ENCODE data around the gene SIM2.

SIM2 gene

GRCh38 chr21:36693489-36694030 lies 5.4 kb upstream of the SIM2 start:
- Histone ChIP-seq H3K27ac (replicated peaks) (no peak overlapping the region), H3K4me3 (replicated peaks; ENCODE audit: insufficient read depth, low read length) (no peak overlapping the region), H3K27me3 (ENCODE audit: insufficient read depth, poor library complexity, severe bottlenecking) (peaks cover 80% of the 10 kb centered on the region)
- no peak for DNase-seq (ENCODE audit: low read depth in 1 of 2, low spot score in 1 of 2)
- TF ChIP-seq REST (IDR thresholded peaks at IDR 0.05; ENCODE audit: insufficient replicate concordance, low read depth) (no peak), SPI1 (IDR thresholded peaks at IDR 0.05; ENCODE audit: borderline replicate concordance, low read depth) (no peak), GABPA (IDR thresholded peaks at IDR 0.05; ENCODE audit: low read depth) (no peak), CTCF (IDR thresholded peaks at IDR 0.05; ENCODE audit: insufficient read depth, low read length) (no peak), POLR2AphosphoS5 (IDR thresholded peaks at IDR 0.05; ENCODE audit: low read depth) (no peak)

GRCh38 chr21:36694031-36694515 lies 4.8 kb upstream of the SIM2 start:
- peaks cover 82% of the 10 kb centered on the region for H3K27me3 ChIP-seq (ENCODE audit: insufficient read depth, poor library complexity, severe bottlenecking)

More at GRCh38 chr21:36694031-36694515, 4.8 kb upstream of the SIM2 start:
- Histone ChIP-seq H3K4me3 (replicated peaks; ENCODE audit: insufficient read depth, low read length) (no peak overlapping the region), H3K27ac (replicated peaks) (no peak overlapping the region)
- DNase-seq (ENCODE audit: low read depth in 1 of 2, low spot score in 1 of 2): no peak
- TF ChIP-seq REST (IDR thresholded peaks at IDR 0.05; ENCODE audit: insufficient replicate concordance, low read depth): no peak
- no peak for TF ChIP-seq CTCF (IDR thresholded peaks at IDR 0.05; ENCODE audit: insufficient read depth, low read length)
- TF ChIP-seq GABPA (IDR thresholded peaks at IDR 0.05; ENCODE audit: low read depth): no peak
- no peak for TF ChIP-seq SPI1 (IDR thresholded peaks at IDR 0.05; ENCODE audit: borderline replicate concordance, low read depth)
- TF ChIP-seq POLR2AphosphoS5 (IDR thresholded peaks at IDR 0.05; ENCODE audit: low read depth): no peak
